Activated CD8-positive, alpha-beta T cell treated with anti-CD3 and anti-CD28 coated beads for 36 hours (primary cell): ENCODE data around the gene CHST5. TPM values are rescaled to one million over a fixed set of nuclear protein-coding genes. Genes with fewer than 3 reads are reported as not detected.
"Not testable (repeated sequence)": the region's sequence is repeated elsewhere in the genome, so short reads cannot be mapped to it uniquely, and the experiment has no call there.

ENCODE experiments used
- ATAC-seq: fragments of 200-7000 bp; cut with Tn5 transposase; one replicate; pipeline ENCODE4 v1.10.0; 2021; ENCODE audit warnings: mild to moderate bottlenecking, moderate library complexity
- CTCF ChIA-PET: fragments of 350-600 bp; sonication (Branson Sonifier 250); formaldehyde crosslinking; loops from one replicate; lab custom pipeline; 2021; ENCODE audit warnings: antibody characterized with exemption; lab: Charles Lee
- POLR2A ChIA-PET: fragments of 350-600 bp; sonication (Branson Sonifier 250); formaldehyde crosslinking; loops from one replicate; lab custom pipeline; 2021; ENCODE audit warnings: antibody characterized with exemption; lab: Charles Lee
- DNase-seq: peaks from one replicate; pipeline ENCODE4 v3.0.0-alpha.2; 2020
- H3K27ac Mint-ChIP-seq: one replicate; pipeline ENCODE4 v1.8.0; 2021; ENCODE audit warnings: mild to moderate bottlenecking, mixed read lengths
- H3K27me3 Mint-ChIP-seq: one replicate; pipeline ENCODE4 v1.8.0; 2021; ENCODE audit warnings: mixed read lengths
- H3K36me3 Mint-ChIP-seq: one replicate; pipeline ENCODE4 v1.8.0; 2021; ENCODE audit warnings: low read depth, mixed read lengths
- H3K4me1 Mint-ChIP-seq: one replicate; pipeline ENCODE4 v1.8.0; 2021; ENCODE audit warnings: low read depth, mixed read lengths
- H3K4me3 Mint-ChIP-seq: one replicate; pipeline ENCODE4 v1.8.0; 2021; ENCODE audit warnings: mild to moderate bottlenecking, moderate library complexity, mixed read lengths
- H3K9me3 Mint-ChIP-seq: one replicate; pipeline ENCODE4 v1.8.0; 2021; ENCODE audit warnings: mixed read lengths
- intact Hi-C: fragments of 100-400 bp; cut with micrococcal nuclease; formaldehyde crosslinking; loops from one replicate; pipeline ENCODE4 v1.10.0; 2022
- total RNA-seq, 2 experiments: library from RNA; stranded (reverse); gene quantifications; one replicate each; pipeline ENCODE4 v1.2.3, GENCODE V29; 2021
- TF ChIP-seq, protein P1 (sequence below): fragments of 200-600 bp; IDR thresholded peaks from one replicate; pipeline ENCODE4 v1.8.0; 2022; ENCODE audit warnings: antibody characterized with exemption, mild to moderate bottlenecking

Gene CHST5
- total RNA-seq, 2 experiments from 2014 or later: not detected

DNA sequence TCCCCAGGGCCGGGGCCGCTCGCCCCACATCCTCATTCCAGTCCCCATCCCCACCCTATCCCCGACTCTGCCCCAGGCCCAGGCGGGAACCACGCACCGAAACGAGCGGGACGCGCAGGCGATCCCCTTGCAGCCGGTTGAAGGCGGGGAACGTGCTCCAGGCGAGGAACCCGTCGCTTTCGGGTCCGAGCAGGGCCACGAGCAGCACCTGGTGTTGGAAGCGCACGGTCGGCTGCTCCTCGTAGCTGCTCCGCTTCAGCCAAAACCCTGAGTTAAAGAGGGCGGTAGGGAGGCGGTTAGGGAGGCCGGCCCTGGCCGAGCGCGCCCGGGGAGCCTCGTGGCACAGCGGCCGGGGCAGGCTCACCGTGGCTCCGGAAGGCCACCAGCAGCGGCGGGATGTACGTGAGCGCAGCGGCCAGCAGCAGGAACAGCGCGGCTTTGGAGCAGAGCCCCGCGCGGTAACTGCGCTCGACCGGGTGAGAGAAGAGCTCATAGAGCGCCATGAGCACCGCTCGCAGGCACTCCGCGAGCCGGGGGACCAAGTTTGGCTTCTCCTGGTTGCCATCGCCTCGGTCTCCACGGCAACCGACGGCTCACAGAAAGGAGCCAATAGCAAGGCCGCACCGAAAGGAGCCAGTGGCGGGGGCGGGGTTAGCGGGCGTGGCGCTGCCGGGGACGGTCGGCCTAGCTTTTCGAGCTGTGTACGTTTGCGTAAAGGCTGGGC is 20.0 kb upstream of the CHST5 start, which contains the start of gene TMEM231:
Gene TMEM231, minus strand, starts transcription at position 546 of the 724 bp plus-strand sequence. Its CDS starts 43 bp downstream, at position 503.
- POLR2A ChIA-PET: interaction anchor here (1.0 to 3.7 kb wide), 4 partner anchors 9 to 92 kb away, joined by 3 to 19 read pairs (median 10); partner anchors contain the start of genes GABARAPL2, KARS1 and TERF2IP
- Mint-ChIP-seq H3K9me3 (no peaks in the 10 kb centered on the region), H3K4me1 (peaks cover 4% of the 10 kb centered on the region), H3K27me3 (peaks cover 6% of the 10 kb centered on the region), H3K27ac (peak within 1 kb of the TSS; percentile 77), H3K4me3 (peak within 1 kb of the TSS; percentile 85), H3K36me3 (no peaks in the 10 kb centered on the region)
- CTCF ChIA-PET: interaction anchor here (0.8 to 2.9 kb wide), 4 partner anchors 9 to 92 kb away, joined by 3 to 12 read pairs (median 5); no protein-coding TSS in a partner anchor
- TF ChIP-seq, protein P1, sequence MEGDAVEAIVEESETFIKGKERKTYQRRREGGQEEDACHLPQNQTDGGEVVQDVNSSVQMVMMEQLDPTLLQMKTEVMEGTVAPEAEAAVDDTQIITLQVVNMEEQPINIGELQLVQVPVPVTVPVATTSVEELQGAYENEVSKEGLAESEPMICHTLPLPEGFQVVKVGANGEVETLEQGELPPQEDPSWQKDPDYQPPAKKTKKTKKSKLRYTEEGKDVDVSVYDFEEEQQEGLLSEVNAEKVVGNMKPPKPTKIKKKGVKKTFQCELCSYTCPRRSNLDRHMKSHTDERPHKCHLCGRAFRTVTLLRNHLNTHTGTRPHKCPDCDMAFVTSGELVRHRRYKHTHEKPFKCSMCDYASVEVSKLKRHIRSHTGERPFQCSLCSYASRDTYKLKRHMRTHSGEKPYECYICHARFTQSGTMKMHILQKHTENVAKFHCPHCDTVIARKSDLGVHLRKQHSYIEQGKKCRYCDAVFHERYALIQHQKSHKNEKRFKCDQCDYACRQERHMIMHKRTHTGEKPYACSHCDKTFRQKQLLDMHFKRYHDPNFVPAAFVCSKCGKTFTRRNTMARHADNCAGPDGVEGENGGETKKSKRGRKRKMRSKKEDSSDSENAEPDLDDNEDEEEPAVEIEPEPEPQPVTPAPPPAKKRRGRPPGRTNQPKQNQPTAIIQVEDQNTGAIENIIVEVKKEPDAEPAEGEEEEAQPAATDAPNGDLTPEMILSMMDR: no peak
- DNase-seq: peak; percentile 99
- intact Hi-C loops: no loop called here
- ATAC-seq: peak; percentile 97

DNA sequence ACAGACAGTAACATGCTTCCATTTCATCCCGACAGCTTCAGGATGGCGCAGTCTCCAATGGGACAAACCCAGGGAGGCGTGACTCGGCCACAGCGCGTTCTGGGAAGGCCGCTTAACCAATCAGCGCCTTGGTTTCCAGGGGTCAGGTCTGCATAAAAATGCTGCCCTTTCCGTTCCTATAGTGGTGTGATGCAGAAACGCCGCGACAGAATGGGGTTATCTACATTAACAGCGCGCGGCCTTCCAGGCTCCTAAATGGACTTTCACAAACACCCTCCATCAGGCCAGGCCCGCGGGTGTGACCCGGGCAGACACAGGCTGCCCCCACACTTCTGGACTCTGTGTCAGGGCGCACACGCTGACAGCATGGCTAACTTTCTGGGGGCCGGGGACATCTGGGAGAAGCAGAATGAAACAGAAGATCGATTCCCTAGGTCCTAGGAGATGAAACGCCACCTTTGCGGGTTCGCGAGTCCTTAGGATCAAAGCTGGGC is 19.4 kb upstream of the CHST5 start:
- ChIA-PET POLR2A (interaction anchor here (0.7 to 3.7 kb wide), 5 partner anchors 8 to 93 kb away, joined by 3 to 19 read pairs (median 4); partner anchors contain the start of genes GABARAPL2, KARS1 and TERF2IP), CTCF (interaction anchor here (0.8 to 2.9 kb wide), 5 partner anchors 9 to 92 kb away, joined by 3 to 12 read pairs (median 6); no protein-coding TSS in a partner anchor)
- peak overlapping the region; percentile 85 for H3K4me3 Mint-ChIP-seq
- TF ChIP-seq, protein P1: no peak
- DNase-seq (peak; percentile 57), ATAC-seq (no peak)
- peaks cover 4% of the 10 kb centered on the region for H3K4me1 Mint-ChIP-seq
- intact Hi-C loops: no loop called here
- H3K27me3 Mint-ChIP-seq: peaks cover 6% of the 10 kb centered on the region
- H3K36me3 Mint-ChIP-seq: no peaks in the 10 kb centered on the region
- H3K9me3 Mint-ChIP-seq: no peaks in the 10 kb centered on the region
- H3K27ac Mint-ChIP-seq: peak overlapping the region; percentile 67

DNA sequence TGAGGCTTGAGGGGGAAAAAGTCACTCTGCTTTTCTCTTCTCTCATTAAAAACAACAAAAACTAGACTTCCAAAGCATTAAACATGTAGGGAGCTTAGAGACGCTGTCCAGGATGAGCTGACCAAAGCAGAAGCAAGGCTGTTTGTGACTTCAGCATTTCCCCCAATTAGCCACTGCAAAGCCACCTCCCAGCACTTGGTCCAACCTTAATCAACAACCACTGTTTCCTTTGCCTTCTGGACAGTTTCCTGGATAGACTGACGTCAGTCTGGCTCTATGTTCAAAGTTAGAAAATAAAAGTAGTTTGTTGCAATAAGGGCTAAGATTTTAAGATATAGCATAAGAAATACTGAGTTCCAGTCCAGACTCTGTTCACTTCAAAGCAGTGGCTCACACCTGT is 17.0 kb upstream of the CHST5 start:
- intact Hi-C loops: no loop called here
- POLR2A ChIA-PET: interaction anchor here (0.9 kb wide), 1 partner anchor 65 kb away, joined by 3 read pairs; no protein-coding TSS in a partner anchor
- no peak overlapping the region for H3K4me3 Mint-ChIP-seq
- peaks cover 4% of the 10 kb centered on the region for H3K4me1 Mint-ChIP-seq
- peaks cover 6% of the 10 kb centered on the region for H3K27me3 Mint-ChIP-seq
- no peaks in the 10 kb centered on the region for H3K36me3 Mint-ChIP-seq
- TF ChIP-seq, protein P1: no peak
- no peak for DNase-seq
- no peak overlapping the region for H3K27ac Mint-ChIP-seq
- CTCF ChIA-PET: interaction anchor here (1.2 to 1.5 kb wide), 3 partner anchors 36 to 211 kb away, joined by 3 to 5 read pairs (median 3); no protein-coding TSS in a partner anchor
- no peaks in the 10 kb centered on the region for H3K9me3 Mint-ChIP-seq
- ATAC-seq: no peak

DNA sequence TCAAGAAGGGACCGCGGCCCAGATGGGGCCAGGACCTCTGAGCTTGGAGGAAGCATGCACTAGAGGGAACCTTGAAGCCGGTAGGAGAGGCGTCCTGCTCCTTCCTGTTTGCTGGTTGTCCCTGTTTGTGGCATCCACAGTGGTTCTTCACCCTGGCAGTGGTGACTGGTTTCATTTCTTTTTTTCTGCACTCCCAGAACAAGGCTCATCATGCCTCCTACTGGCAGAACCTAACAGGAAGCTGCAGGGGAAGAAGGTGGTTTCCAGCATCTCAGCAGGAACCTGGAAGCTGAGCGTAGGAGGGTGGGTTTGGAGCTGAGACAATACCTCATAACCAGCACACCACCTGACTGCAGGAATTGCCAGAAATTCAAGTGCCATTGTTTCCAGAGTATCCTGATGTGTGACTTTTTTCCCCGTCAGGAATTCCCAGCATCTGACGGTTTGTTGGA is 14.3 kb upstream of the CHST5 start:
- Mint-ChIP-seq H3K4me1 (no peaks in the 10 kb centered on the region), H3K27me3 (peaks cover 6% of the 10 kb centered on the region)
- DNase-seq: peak; percentile 47

DNA sequence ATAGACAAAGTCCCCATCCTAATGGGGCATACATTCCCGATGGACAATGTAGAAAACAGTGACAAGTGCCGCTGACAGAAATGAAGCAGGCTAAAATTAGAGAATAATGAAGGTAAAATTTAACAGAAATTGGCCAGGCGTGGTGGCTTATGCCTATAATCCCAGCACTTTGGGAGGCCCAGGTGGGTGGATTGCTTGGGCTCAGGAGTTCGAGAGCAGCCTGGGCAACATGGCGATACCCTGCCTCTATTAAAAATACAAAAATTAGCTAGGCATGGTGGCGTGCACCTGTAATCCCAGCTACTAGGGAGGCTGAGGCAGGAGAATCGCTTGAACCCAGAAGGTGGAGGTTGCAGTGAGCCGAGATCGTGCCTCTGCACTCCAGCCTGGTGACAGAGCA is 12.5 kb upstream of the CHST5 start:
- H3K4me3 Mint-ChIP-seq, H3K36me3 Mint-ChIP-seq, DNase-seq, H3K9me3 Mint-ChIP-seq, H3K27me3 Mint-ChIP-seq, ATAC-seq, H3K4me1 Mint-ChIP-seq, POLR2A ChIA-PET, intact Hi-C loops, H3K27ac Mint-ChIP-seq: not testable (repeated sequence)
- CTCF ChIA-PET: interaction anchor here (2.7 kb wide), 1 partner anchor 31 kb away, joined by 19 read pairs; no protein-coding TSS in a partner anchor

More for the DNA sequence above, 14.3 kb upstream of the CHST5 start:
- TF ChIP-seq, protein P1: peak; percentile 29
- ChIA-PET CTCF (interaction anchor here (0.7 to 2.7 kb wide), 9 partner anchors 9 to 446 kb away, joined by 3 to 19 read pairs (median 5); partner anchors contain the start of gene TMEM170A), POLR2A (interaction anchor here (0.8 kb wide), 1 partner anchor 59 kb away, joined by 4 read pairs; no protein-coding TSS in a partner anchor)
- Mint-ChIP-seq H3K27ac (no peak overlapping the region), H3K9me3 (no peaks in the 10 kb centered on the region), H3K4me3 (no peak overlapping the region), H3K36me3 (no peaks in the 10 kb centered on the region)
- ATAC-seq: peak; percentile 72
- intact Hi-C loops: no loop called here
